Adipocyte (in vitro differentiated cells): ENCODE measurements around the gene SETMAR.

ENCODE experiments used
- DNase-seq: peaks from one replicate; pipeline ENCODE4 v3.0.0-alpha.2; 2015; ENCODE audit warnings: low read depth
- H3K27me3 ChIP-seq: replicated peaks from 2 replicates; pipeline ENCODE4 v1.7.0; 2013; ENCODE audit warnings: mild to moderate bottlenecking, low read length, moderate library complexity; ENCODE audit not compliant: control insufficient read depth, insufficient read depth
- H3K36me3 ChIP-seq: 2 replicates; pipeline ENCODE4 v1.7.0; 2013; ENCODE audit warnings: low read length, mild to moderate bottlenecking, moderate library complexity; ENCODE audit not compliant: control insufficient read depth, insufficient read depth, severe bottlenecking
- H3K4me1 ChIP-seq: 2 replicates; pipeline ENCODE4 v1.7.0; 2013; ENCODE audit warnings: mild to moderate bottlenecking, low read length, moderate library complexity; ENCODE audit not compliant: control insufficient read depth, insufficient read depth
- H3K4me3 ChIP-seq: 2 replicates; pipeline ENCODE4 v1.7.0; 2013; ENCODE audit warnings: mild to moderate bottlenecking, low read length, moderate library complexity
- H3K9ac ChIP-seq: 2 replicates; pipeline ENCODE4 v1.7.0; 2013; ENCODE audit warnings: mild to moderate bottlenecking, low read length, moderate library complexity
- H3K9me3 ChIP-seq: 2 replicates; pipeline ENCODE4 v1.7.0; 2013; ENCODE audit warnings: mild to moderate bottlenecking, low read length, moderate library complexity; ENCODE audit not compliant: control insufficient read depth

Gene SETMAR

GRCh38 chr3:4303187-4304123, at the start of gene SETMAR:
Gene SETMAR (plus strand): TSS chr3:4303369. CDS start chr3:4303371, 2 bp downstream.
- peak; percentile 96 for DNase-seq
- H3K9ac ChIP-seq, result peak within 1 kb of the TSS; percentile 93
- peaks cover 42% of the 10 kb centered on the region for H3K4me1 ChIP-seq
- H3K9me3 ChIP-seq, result no peaks in the 10 kb centered on the region
- no peaks in the 10 kb centered on the region for H3K36me3 ChIP-seq
- peak within 1 kb of the TSS; percentile 96 for H3K4me3 ChIP-seq
- H3K27me3 ChIP-seq, result no peaks in the 10 kb centered on the region

DNA sequence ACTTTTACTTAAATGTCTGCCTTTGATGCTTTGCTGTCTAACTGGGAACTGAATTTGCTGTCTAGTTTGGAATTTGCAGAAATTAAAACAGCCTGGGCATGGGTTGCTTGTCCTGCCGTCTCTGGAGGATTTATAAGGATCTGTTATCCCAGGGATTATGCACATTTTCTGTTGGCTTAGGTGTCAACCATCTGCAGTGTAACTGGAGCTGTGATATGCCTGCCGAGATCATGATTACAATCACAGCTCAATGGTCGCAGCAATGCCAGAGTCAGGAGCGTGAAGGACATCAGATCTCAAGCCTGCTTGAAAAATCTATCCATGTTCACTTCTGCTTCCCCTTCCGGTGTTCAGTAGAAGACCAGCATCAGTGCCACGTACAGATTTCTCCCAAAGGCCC, 41.8 kb upstream of the SETMAR start:
- Histone ChIP-seq H3K36me3 (no peaks in the 10 kb centered on the region), H3K9ac (no peak overlapping the region), H3K9me3 (no peaks in the 10 kb centered on the region), H3K4me3 (no peak overlapping the region), H3K27me3 (no peaks in the 10 kb centered on the region), H3K4me1 (no peaks in the 10 kb centered on the region)
- DNase-seq, result no peak

DNA sequence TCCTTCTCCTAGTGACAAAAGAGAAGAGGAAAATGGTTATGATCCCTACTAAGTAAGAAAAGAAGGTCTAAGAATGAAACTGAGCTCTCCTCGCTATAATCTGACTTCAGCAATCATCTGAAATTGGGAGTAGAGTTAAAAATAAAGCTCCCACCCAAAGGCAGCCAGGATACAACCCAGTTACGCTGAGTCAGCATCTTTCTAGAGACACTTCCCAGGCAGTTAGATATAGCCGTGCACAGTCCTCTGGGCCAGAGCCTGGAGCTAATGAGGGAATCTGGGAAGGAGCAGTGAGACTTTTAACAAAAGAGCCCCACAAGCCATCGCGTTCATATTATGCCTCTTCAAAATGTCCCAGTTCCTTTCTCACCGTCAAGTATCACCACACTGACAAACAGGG, 39.1 kb upstream of the SETMAR start:
- H3K4me1 ChIP-seq, result no peaks in the 10 kb centered on the region
- H3K9ac ChIP-seq, result no peak overlapping the region
- no peak overlapping the region for H3K4me3 ChIP-seq
- no peaks in the 10 kb centered on the region for H3K27me3 ChIP-seq
- H3K9me3 ChIP-seq, result no peaks in the 10 kb centered on the region
- DNase-seq, result no peak
- H3K36me3 ChIP-seq, result no peaks in the 10 kb centered on the region

GRCh38 chr3:4270720-4271119, 32.4 kb upstream of the SETMAR start:
- no peaks in the 10 kb centered on the region for H3K27me3 ChIP-seq
- H3K9ac ChIP-seq, result no peak overlapping the region
- H3K9me3 ChIP-seq, result no peaks in the 10 kb centered on the region
- H3K4me3 ChIP-seq, result no peak overlapping the region
- no peaks in the 10 kb centered on the region for H3K36me3 ChIP-seq
- no peak for DNase-seq
- H3K4me1 ChIP-seq, result no peaks in the 10 kb centered on the region

DNA sequence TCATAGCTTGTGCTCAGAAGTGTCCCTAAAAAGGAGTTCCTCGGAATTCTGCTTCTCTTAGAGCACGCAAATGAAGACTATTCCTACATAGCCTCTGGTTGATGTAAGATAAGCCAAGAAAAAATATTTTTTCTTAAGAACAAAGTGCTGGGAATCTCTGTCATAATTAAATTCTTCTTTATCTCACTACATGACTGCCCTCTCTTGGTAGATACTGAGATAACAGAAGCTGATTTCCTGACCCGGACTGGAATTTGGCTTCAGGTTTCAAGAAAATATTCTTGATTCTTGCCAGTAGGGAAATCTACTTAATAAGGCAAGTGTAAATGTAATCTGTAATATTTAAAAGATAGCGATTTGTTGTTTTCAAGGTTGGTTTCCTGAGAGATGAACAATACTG, 31.3 kb upstream of the SETMAR start:
- peak; percentile 57 for DNase-seq
- H3K9ac ChIP-seq, result no peak overlapping the region
- H3K36me3 ChIP-seq, result no peaks in the 10 kb centered on the region
- H3K4me1 ChIP-seq, result no peaks in the 10 kb centered on the region
- H3K9me3 ChIP-seq, result no peaks in the 10 kb centered on the region
- H3K4me3 ChIP-seq, result no peak overlapping the region
- no peaks in the 10 kb centered on the region for H3K27me3 ChIP-seq

GRCh38 chr3:4279516-4280105, 23.6 kb upstream of the SETMAR start:
- Histone ChIP-seq H3K27me3 (no peaks in the 10 kb centered on the region), H3K9ac (no peak overlapping the region), H3K36me3 (no peaks in the 10 kb centered on the region), H3K9me3 (no peaks in the 10 kb centered on the region), H3K4me3 (no peak overlapping the region), H3K4me1 (no peaks in the 10 kb centered on the region)
- DNase-seq, result no peak

DNA sequence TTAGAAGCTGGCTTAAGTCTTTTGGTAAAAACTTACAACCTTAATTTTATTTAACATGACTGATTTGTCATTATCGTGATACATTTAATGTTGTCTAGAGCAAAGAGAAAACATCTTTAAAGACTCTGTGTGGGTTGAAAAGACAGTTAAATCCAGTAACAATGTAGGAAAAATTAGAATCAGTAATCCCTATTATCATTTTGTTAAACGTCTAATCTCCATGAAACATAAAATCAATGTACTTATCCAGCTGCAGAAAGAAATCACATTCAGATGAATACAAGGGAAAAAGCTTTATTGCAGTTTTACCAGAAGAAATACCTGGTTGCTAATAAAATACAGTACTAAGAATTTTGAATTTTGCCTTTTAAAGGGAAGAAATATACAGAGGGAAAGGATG, 21.2 kb upstream of the SETMAR start:
- DNase-seq, result no peak
- H3K9ac ChIP-seq, result no peak overlapping the region
- H3K9me3 ChIP-seq, result no peaks in the 10 kb centered on the region
- no peaks in the 10 kb centered on the region for H3K27me3 ChIP-seq
- no peak overlapping the region for H3K4me3 ChIP-seq
- no peaks in the 10 kb centered on the region for H3K4me1 ChIP-seq
- no peaks in the 10 kb centered on the region for H3K36me3 ChIP-seq

- H3K36me3 ChIP-seq, result no peaks in the 10 kb centered on the region
- no peak overlapping the region for H3K4me3 ChIP-seq
- H3K4me1 ChIP-seq, result no peaks in the 10 kb centered on the region
- H3K9me3 ChIP-seq, result no peaks in the 10 kb centered on the region
- H3K9ac ChIP-seq, result no peak overlapping the region
- DNase-seq, result no peak
- H3K27me3 ChIP-seq, result no peaks in the 10 kb centered on the region
Measured at GRCh38 chr3:4284865-4285264, 18.3 kb upstream of the SETMAR start.

- Histone ChIP-seq H3K9me3 (no peaks in the 10 kb centered on the region), H3K36me3 (no peaks in the 10 kb centered on the region), H3K4me3 (no peak overlapping the region), H3K27me3 (no peaks in the 10 kb centered on the region), H3K4me1 (no peaks in the 10 kb centered on the region), H3K9ac (no peak overlapping the region)
- no peak for DNase-seq
Measured at GRCh38 chr3:4289044-4289443, 14.1 kb upstream of the SETMAR start.

- Histone ChIP-seq H3K36me3 (no peaks in the 10 kb centered on the region), H3K4me3 (no peak overlapping the region), H3K4me1 (no peaks in the 10 kb centered on the region), H3K9ac (no peak overlapping the region), H3K27me3 (no peaks in the 10 kb centered on the region), H3K9me3 (no peaks in the 10 kb centered on the region)
- peak; percentile 77 for DNase-seq
Measured at GRCh38 chr3:4290272-4290893, 12.8 kb upstream of the SETMAR start.

DNA sequence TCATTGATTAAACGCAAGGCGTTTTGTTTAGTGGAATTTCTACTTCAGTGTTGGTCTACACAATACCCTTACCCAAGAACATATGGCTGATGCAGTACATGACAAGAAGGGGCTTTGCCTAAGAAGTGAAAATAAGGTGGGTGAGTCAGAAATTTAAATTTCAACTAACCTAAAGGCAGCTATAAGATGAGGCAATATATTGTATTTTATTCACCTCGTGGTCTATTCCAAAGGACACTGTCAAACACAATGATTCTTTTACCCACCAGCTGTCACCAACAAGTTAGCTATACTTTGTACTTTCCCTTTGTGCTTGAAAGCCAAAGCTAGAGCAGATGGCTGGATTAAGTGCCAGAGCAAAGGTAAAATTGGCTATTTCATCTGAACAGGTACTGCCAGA, 10.9 kb upstream of the SETMAR start:
- Histone ChIP-seq H3K27me3 (no peaks in the 10 kb centered on the region), H3K4me3 (no peak overlapping the region), H3K9me3 (no peaks in the 10 kb centered on the region), H3K4me1 (no peaks in the 10 kb centered on the region), H3K9ac (no peak overlapping the region), H3K36me3 (no peaks in the 10 kb centered on the region)
- no peak for DNase-seq
